Liver (tissue), 9 donors: ENCODE results near the gene PLXNB1. TPM values are rescaled to one million over a fixed set of nuclear protein-coding genes. Genes with fewer than 3 reads are reported as not detected.

Experiments
- DNase-seq: peaks from one replicate; pipeline ENCODE4 v3.0.0-alpha.2; 2017; ENCODE audit warnings: low spot score
- H3K27ac ChIP-seq, 2 donors: one replicate each; pipeline ENCODE4 v1.7.0; 2013; ENCODE audit warnings: inconsistent platforms in 2 of 2, low read length in 2 of 2, control low read depth in 1 of 2, low read depth in 1 of 2, mild to moderate bottlenecking in 1 of 2
- H3K27me3 ChIP-seq, 4 donors: one replicate each; pipeline versions ENCODE4 v1.6.1 to v1.7.0; 2013; ENCODE audit warnings: low read length in 3 of 4, inconsistent platforms in 1 of 4, mild to moderate bottlenecking in 1 of 4, moderate library complexity in 1 of 4; ENCODE audit not compliant: control insufficient read depth in 4 of 4, insufficient read depth in 4 of 4
- H3K36me3 ChIP-seq, 4 donors: one replicate each; pipeline versions ENCODE4 v1.6.1 to v1.7.0; 2013; ENCODE audit warnings: low read length in 3 of 4, mild to moderate bottlenecking in 3 of 4, low read depth in 1 of 4, moderate library complexity in 1 of 4; ENCODE audit not compliant: control insufficient read depth in 4 of 4, insufficient read depth in 3 of 4
- H3K4me1 ChIP-seq, 4 donors: one replicate each; pipeline versions ENCODE4 v1.6.1 to v1.7.0; 2013; ENCODE audit warnings: low read length in 3 of 4, mild to moderate bottlenecking in 3 of 4, moderate library complexity in 1 of 4; ENCODE audit not compliant: control insufficient read depth in 4 of 4, insufficient read depth in 4 of 4
- H3K4me3 ChIP-seq, 3 donors: one replicate each; pipeline versions ENCODE4 v1.6.1 to v1.7.0; 2013; ENCODE audit warnings: low read length in 3 of 3, control low read depth in 1 of 3, low read depth in 1 of 3, mild to moderate bottlenecking in 1 of 3
- H3K9ac ChIP-seq, 2 donors: one replicate each; pipeline ENCODE4 v1.7.0; 2013; ENCODE audit warnings: low read length in 2 of 2, mild to moderate bottlenecking in 2 of 2, moderate library complexity in 2 of 2, control low read depth in 1 of 2, low read depth in 1 of 2
- H3K9me3 ChIP-seq, 4 donors: one replicate each; pipeline versions ENCODE4 v1.6.1 to v1.7.0; 2013; ENCODE audit warnings: low read length in 3 of 4; ENCODE audit not compliant: control insufficient read depth in 4 of 4
- EGR1 ChIP-seq, 2 donors: IDR thresholded peaks; 2 replicates each; pipeline ENCODE4 v1.6.1; 2016 to 2018; ENCODE audit warnings: antibody characterized with exemption in 2 of 2, low read depth in 2 of 2
- FOXA1 ChIP-seq: IDR thresholded peaks from 2 replicates; pipeline ENCODE4 v1.6.1; 2016; ENCODE audit warnings: antibody characterized with exemption
- FOXA2 ChIP-seq: IDR thresholded peaks from 2 replicates; pipeline ENCODE4 v1.6.1; 2016; ENCODE audit warnings: antibody characterized with exemption
- GABPA ChIP-seq, 2 donors: IDR thresholded peaks in 1 of 2; conservative IDR thresholded peaks in 1 of 2; 2 replicates each; pipeline ENCODE4 v1.6.1; 2016; ENCODE audit warnings: antibody characterized with exemption in 2 of 2, mild to moderate bottlenecking in 1 of 2, moderate library complexity in 1 of 2
- HNF4A ChIP-seq, 2 donors: conservative IDR thresholded peaks; 2 replicates each; pipeline ENCODE4 v1.6.1; 2016; ENCODE audit warnings: antibody characterized with exemption in 2 of 2, mild to moderate bottlenecking in 2 of 2
- HNF4G ChIP-seq: IDR thresholded peaks from 2 replicates; pipeline ENCODE4 v1.6.1; 2016; ENCODE audit warnings: antibody characterized with exemption
- JUND ChIP-seq, 2 donors: IDR thresholded peaks; 2 replicates each; pipeline ENCODE4 v1.6.1; 2016; ENCODE audit warnings: antibody characterized with exemption in 2 of 2
- RAD21 ChIP-seq, 2 donors: IDR thresholded peaks; 2 replicates each; pipeline ENCODE4 v1.6.1; 2016; ENCODE audit warnings: antibody characterized with exemption in 2 of 2, mild to moderate bottlenecking in 2 of 2
- YY1 ChIP-seq: IDR thresholded peaks from 2 replicates; pipeline ENCODE4 v1.6.1; 2016; ENCODE audit warnings: antibody characterized with exemption, mild to moderate bottlenecking
- WGBS: extraction: QIAGEN DNeasy Blood & Tissue Kit; methylation state at CpG from one replicate; pipeline ENCODE4 v1.1.7; 2013; 5-methylcytosine and 5-hydroxymethylcytosine counted together
- polyA plus RNA-seq, 2 donors: library from polyadenylated mRNA; stranded (reverse) in 1 of 2; unstranded in 1 of 2; fragments of 200-250 nt in 1 of 2; fragments of >200 nt in 1 of 2; fragmentation: Nextera tagmentation in 1 of 2; extraction: Ambion mirVana in 1 of 2; gene quantifications; one replicate each; pipeline versions ENCODE4 v1.2.1 to v1.2.3, GENCODE V29; 2013 to 2015
- total RNA-seq, 2 donors: library from RNA; depleted of rRNA; stranded (reverse); fragments of >200 nt; gene quantifications; one replicate each; pipeline ENCODE4 v1.2.3, GENCODE V29; 2014
- TF ChIP-seq, protein P1 (sequence below): IDR thresholded peaks from 2 replicates; pipeline ENCODE4 v1.6.1; 2016; ENCODE audit warnings: antibody characterized with exemption
- TF ChIP-seq, protein P2 (sequence below): IDR thresholded peaks from 2 replicates; pipeline ENCODE4 v1.6.1; 2016; ENCODE audit warnings: antibody characterized with exemption
- TF ChIP-seq, protein P3 (sequence below): fragments of 150-350 bp; IDR thresholded peaks from 2 replicates; pipeline ENCODE4 v1.5.1; 2017; ENCODE audit warnings: improper control_type of control experiment, low read depth, low read length; ENCODE audit not compliant: missing input control
- TF ChIP-seq, protein P4 (sequence below): IDR thresholded peaks from 2 replicates; pipeline ENCODE4 v1.6.1; 2016; ENCODE audit warnings: antibody characterized with exemption, mild to moderate bottlenecking
- TF ChIP-seq, protein P5 (sequence below): IDR thresholded peaks from 2 replicates; pipeline ENCODE4 v1.6.1; 2016; ENCODE audit warnings: antibody characterized with exemption
- donor health status: healthy.
- donor health status: healthy.
- donor health status: healthy.
- donor health status: healthy.
- donor health status: healthy.

Gene PLXNB1
- total and polyA plus RNA-seq, 4 donors: 38.1 to 204 (median 72.9) TPM

DNA sequence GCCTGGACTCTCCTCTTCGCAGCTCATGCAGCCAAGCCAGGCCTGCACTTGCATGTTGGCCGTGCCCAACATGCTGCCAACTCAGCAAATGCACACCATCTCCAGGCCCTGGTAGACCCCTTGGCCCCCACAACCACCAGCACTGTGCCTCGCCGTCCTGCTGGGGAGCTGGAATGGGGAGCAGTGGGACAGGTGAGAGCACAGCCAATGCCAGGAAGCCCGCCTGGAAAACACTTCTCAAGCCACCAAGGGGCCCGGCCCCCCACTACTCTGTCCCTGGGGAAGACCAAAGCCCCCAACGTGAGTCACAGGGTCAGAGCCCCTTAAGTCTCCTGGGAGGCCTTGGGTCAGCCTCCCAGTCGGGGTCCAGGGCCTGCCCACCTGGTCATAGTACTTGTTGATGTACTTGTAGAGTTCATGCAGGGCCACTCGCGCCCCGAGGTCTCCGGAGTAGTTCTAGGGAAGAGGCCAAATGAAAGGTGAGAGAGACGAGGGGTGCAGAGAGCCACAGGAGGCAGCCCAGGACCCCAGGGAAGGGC is 24.5 kb downstream of the PLXNB1 start:
- H3K36me3 ChIP-seq: peaks cover 21 to 75% (median 38%) of the 10 kb centered on the region in 4 donors
- no peak overlapping the region for H3K4me3 ChIP-seq
- no peaks in the 10 kb centered on the region for H3K27me3 ChIP-seq
- no peak overlapping the region for H3K9ac ChIP-seq
- no peak for DNase-seq
- TF ChIP-seq JUND (IDR thresholded peaks at IDR 0.05) (no peak), EGR1 (IDR thresholded peaks at IDR 0.05; ENCODE audit: low read depth in 2 of 2) (no peak)
- TF ChIP-seq, protein P1, sequence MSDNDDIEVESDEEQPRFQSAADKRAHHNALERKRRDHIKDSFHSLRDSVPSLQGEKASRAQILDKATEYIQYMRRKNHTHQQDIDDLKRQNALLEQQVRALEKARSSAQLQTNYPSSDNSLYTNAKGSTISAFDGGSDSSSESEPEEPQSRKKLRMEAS: no peak
- no peaks in the 10 kb centered on the region for H3K4me1 ChIP-seq
- 82% methylated on average over 13 of the region's 13 CpGs for WGBS
- no peaks in the 10 kb centered on the region for H3K9me3 ChIP-seq
- peak overlapping the region in 1 of 2 donors; percentile 6 for H3K27ac ChIP-seq

DNA sequence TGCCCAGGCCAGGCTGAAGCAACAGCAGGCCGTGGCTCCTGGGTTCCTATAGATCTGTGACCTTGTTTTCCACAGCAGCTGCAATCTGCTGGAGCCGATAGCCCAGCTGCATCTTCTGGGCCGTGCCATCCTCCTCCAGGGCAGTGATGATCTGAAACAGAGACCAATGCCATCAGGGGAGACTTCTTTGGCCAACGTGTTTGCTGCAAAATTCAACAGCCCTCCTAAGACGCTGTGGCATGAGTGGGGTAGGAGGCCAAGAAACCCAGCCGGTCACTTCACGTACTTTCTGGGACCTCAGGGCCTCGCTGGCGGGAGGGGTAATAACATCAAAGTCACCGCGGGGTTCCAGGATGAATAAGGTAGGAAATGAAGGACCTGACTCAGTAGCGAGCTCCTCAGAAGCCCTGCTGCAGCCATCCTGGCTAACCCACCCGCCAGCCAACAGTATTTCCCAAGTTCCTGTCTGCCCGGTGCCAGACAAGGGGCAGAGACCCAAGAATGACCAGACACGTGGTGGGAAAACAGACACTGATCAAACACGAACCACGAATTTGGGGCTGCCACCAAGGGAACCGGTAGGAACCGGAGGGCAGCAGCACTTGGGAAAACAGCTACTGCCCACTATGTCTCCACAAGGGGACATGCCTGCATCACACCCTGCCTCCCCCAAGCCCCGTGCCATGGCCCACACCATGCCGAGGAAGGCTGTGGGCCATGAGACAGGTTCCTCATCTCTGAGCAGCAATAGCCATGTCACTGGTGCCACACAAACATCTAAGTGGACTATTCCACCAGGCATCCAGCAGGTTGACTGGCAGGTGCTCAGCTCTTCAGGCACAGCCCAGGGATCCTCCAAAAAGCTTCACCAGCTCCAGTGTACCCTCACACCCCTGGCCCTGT is 25.2 kb downstream of the PLXNB1 start:
- Histone ChIP-seq H3K4me1 (no peaks in the 10 kb centered on the region), H3K9ac (no peak overlapping the region), H3K27me3 (no peaks in the 10 kb centered on the region), H3K4me3 (no peak overlapping the region), H3K27ac (peak overlapping the region in 1 of 2 donors; percentile 6), H3K9me3 (no peaks in the 10 kb centered on the region), H3K36me3 (peaks cover 14 to 68% (median 34%) of the 10 kb centered on the region in 4 donors)
- no peak for TF ChIP-seq GABPA (IDR thresholded peaks at IDR 0.05 in 1 of 2, conservative IDR thresholded peaks at IDR 0.05 in 1 of 2)
- no peak for TF ChIP-seq YY1
- no peak for TF ChIP-seq FOXA1
- TF ChIP-seq, protein P2, sequence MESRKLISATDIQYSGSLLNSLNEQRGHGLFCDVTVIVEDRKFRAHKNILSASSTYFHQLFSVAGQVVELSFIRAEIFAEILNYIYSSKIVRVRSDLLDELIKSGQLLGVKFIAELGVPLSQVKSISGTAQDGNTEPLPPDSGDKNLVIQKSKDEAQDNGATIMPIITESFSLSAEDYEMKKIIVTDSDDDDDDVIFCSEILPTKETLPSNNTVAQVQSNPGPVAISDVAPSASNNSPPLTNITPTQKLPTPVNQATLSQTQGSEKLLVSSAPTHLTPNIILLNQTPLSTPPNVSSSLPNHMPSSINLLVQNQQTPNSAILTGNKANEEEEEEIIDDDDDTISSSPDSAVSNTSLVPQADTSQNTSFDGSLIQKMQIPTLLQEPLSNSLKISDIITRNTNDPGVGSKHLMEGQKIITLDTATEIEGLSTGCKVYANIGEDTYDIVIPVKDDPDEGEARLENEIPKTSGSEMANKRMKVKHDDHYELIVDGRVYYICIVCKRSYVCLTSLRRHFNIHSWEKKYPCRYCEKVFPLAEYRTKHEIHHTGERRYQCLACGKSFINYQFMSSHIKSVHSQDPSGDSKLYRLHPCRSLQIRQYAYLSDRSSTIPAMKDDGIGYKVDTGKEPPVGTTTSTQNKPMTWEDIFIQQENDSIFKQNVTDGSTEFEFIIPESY: no peak
- no peak for TF ChIP-seq FOXA2
- TF ChIP-seq, protein P3, sequence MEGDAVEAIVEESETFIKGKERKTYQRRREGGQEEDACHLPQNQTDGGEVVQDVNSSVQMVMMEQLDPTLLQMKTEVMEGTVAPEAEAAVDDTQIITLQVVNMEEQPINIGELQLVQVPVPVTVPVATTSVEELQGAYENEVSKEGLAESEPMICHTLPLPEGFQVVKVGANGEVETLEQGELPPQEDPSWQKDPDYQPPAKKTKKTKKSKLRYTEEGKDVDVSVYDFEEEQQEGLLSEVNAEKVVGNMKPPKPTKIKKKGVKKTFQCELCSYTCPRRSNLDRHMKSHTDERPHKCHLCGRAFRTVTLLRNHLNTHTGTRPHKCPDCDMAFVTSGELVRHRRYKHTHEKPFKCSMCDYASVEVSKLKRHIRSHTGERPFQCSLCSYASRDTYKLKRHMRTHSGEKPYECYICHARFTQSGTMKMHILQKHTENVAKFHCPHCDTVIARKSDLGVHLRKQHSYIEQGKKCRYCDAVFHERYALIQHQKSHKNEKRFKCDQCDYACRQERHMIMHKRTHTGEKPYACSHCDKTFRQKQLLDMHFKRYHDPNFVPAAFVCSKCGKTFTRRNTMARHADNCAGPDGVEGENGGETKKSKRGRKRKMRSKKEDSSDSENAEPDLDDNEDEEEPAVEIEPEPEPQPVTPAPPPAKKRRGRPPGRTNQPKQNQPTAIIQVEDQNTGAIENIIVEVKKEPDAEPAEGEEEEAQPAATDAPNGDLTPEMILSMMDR: no peak
- TF ChIP-seq JUND (IDR thresholded peaks at IDR 0.05): no peak
- TF ChIP-seq HNF4A (conservative IDR thresholded peaks at IDR 0.05): no peak
- TF ChIP-seq RAD21 (IDR thresholded peaks at IDR 0.05): no peak
- TF ChIP-seq, protein P4, sequence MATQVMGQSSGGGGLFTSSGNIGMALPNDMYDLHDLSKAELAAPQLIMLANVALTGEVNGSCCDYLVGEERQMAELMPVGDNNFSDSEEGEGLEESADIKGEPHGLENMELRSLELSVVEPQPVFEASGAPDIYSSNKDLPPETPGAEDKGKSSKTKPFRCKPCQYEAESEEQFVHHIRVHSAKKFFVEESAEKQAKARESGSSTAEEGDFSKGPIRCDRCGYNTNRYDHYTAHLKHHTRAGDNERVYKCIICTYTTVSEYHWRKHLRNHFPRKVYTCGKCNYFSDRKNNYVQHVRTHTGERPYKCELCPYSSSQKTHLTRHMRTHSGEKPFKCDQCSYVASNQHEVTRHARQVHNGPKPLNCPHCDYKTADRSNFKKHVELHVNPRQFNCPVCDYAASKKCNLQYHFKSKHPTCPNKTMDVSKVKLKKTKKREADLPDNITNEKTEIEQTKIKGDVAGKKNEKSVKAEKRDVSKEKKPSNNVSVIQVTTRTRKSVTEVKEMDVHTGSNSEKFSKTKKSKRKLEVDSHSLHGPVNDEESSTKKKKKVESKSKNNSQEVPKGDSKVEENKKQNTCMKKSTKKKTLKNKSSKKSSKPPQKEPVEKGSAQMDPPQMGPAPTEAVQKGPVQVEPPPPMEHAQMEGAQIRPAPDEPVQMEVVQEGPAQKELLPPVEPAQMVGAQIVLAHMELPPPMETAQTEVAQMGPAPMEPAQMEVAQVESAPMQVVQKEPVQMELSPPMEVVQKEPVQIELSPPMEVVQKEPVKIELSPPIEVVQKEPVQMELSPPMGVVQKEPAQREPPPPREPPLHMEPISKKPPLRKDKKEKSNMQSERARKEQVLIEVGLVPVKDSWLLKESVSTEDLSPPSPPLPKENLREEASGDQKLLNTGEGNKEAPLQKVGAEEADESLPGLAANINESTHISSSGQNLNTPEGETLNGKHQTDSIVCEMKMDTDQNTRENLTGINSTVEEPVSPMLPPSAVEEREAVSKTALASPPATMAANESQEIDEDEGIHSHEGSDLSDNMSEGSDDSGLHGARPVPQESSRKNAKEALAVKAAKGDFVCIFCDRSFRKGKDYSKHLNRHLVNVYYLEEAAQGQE: no peak
- TF ChIP-seq, protein P5, sequence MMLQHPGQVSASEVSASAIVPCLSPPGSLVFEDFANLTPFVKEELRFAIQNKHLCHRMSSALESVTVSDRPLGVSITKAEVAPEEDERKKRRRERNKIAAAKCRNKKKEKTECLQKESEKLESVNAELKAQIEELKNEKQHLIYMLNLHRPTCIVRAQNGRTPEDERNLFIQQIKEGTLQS: no peak
- no peak for TF ChIP-seq HNF4G
- 69% methylated on average over 21 of the region's 21 CpGs for WGBS
- no peak for DNase-seq
